Nucleus accumbens (tissue), 56 donors: ENCODE measurements around the gene CBLC.
A peak's percentile ranks its signal among the peaks of the same experiment; 100 is the strongest.

Experiments
- DNase-seq, 56 donors: peaks; one replicate each; lab custom pipeline; 2025; lab: John Stamatoyannopoulos, UW

The CBLC gene

GRCh38 chr19:44777715-44778347, at the start of gene CBLC:
Gene CBLC, plus strand, starts transcription at chr19:44777890. Its CDS starts 42 bp downstream, at chr19:44777932.
- no peak for DNase-seq

- DNase-seq = no peak
Observed at GRCh38 chr19:44728178-44728577, 49.5 kb upstream of the CBLC start.

- DNase-seq = no peak
Observed at GRCh38 chr19:44729516-44730033, 48.1 kb upstream of the CBLC start.

- DNase-seq = no peak
Observed at GRCh38 chr19:44731081-44731480, 46.6 kb upstream of the CBLC start.

- DNase-seq = no peak
Observed at GRCh38 chr19:44731622-44732021, 46.1 kb upstream of the CBLC start.

GRCh38 chr19:44732235-44733014, 45.3 kb upstream of the CBLC start:
- DNase-seq = no peak

- DNase-seq = no peak
Observed at GRCh38 chr19:44734357-44734756, 43.3 kb upstream of the CBLC start.

- DNase-seq = no peak
Observed at GRCh38 chr19:44735011-44735410, 42.7 kb upstream of the CBLC start.

GRCh38 chr19:44737238-44738071, 40.2 kb upstream of the CBLC start:
- DNase-seq = no peak

GRCh38 chr19:44738136-44738535, 39.6 kb upstream of the CBLC start:
- no peak for DNase-seq

- peak in 1 of 56 donors; percentile 6 for DNase-seq
Observed at GRCh38 chr19:44738603-44739558, 38.8 kb upstream of the CBLC start.

GRCh38 chr19:44740351-44740824, 37.3 kb upstream of the CBLC start:
- DNase-seq = no peak

GRCh38 chr19:44741258-44741731, 36.4 kb upstream of the CBLC start:
- no peak for DNase-seq

- DNase-seq = peak in 55 of 56 donors; percentile 24 to 91 (median 73)
Observed at GRCh38 chr19:44741841-44742329, 35.8 kb upstream of the CBLC start.

GRCh38 chr19:44742330-44743061, 35.2 kb upstream of the CBLC start:
- no peak for DNase-seq

GRCh38 chr19:44744871-44745332, 32.8 kb upstream of the CBLC start:
- DNase-seq = no peak

GRCh38 chr19:44745341-44745831, 32.3 kb upstream of the CBLC start:
- DNase-seq = no peak

GRCh38 chr19:44745887-44746600, 31.6 kb upstream of the CBLC start:
- DNase-seq = no peak
